ENCODE results near the gene ALG14.

Gene ALG14

DNA sequence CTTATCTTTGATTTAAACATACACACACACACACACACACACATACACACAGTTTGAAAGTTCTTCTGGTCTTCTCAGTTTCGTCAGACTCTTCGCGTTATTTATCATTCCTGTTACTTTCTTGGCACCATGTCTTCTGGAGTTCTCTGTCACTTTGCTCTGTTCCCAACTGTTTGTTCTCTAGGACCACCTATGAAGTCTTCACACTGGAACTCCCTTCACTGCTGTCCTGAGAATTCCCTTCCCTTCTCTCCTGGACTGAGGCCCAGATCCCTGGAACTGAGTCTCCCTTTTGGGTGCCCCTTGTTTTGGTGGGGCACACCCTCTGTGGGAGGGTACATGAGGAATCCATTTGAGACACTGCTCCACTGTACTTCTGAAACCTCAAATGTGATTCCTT is 30.5 kb downstream of the ALG14 start:
- TF ChIP-seq, protein P1, sequence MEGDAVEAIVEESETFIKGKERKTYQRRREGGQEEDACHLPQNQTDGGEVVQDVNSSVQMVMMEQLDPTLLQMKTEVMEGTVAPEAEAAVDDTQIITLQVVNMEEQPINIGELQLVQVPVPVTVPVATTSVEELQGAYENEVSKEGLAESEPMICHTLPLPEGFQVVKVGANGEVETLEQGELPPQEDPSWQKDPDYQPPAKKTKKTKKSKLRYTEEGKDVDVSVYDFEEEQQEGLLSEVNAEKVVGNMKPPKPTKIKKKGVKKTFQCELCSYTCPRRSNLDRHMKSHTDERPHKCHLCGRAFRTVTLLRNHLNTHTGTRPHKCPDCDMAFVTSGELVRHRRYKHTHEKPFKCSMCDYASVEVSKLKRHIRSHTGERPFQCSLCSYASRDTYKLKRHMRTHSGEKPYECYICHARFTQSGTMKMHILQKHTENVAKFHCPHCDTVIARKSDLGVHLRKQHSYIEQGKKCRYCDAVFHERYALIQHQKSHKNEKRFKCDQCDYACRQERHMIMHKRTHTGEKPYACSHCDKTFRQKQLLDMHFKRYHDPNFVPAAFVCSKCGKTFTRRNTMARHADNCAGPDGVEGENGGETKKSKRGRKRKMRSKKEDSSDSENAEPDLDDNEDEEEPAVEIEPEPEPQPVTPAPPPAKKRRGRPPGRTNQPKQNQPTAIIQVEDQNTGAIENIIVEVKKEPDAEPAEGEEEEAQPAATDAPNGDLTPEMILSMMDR (IDR thresholded peaks at IDR 0.05; ENCODE audit: insufficient read depth, missing control alignments), result no peak
- DNase-seq (ENCODE audit: insufficient read length, low spot score), result no peak
- FAIRE-seq, result no peak

DNA sequence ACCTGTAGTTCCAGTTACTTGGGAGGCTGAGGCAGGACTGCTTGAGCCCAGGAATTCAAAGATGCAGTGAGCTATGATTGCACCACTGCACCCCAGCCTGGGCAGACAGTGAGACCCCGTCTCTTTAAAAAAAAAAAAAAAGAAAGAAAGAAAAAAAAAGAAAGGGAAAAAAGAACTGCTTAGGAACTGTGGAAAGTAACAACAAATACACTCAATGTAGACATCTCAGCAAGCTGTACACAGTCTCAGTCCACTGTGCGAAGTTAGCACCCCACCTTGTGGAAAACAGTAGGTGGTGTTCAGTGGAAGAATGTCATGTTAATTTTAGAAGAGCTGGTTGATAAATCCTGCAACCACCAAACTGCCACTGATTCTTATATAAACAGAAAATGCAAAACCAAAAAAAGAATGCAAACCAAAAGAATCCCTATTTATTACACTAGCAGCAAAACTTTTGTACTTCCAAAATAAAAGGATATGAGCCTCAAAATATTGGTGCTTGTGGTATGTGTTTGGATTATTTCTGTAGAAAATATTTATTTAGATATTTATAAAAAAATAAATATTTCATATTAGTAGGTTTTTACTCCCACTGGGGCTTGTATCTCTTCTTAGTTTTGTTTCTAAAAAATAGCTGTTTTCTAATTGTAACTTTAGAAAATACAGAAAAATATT is 31.1 kb downstream of the ALG14 start:
- TF ChIP-seq, protein P1 (IDR thresholded peaks at IDR 0.05; ENCODE audit: insufficient read depth, missing control alignments), result peak; percentile 77
- FAIRE-seq, result no peak
- no peak for DNase-seq (ENCODE audit: insufficient read length, low spot score)

DNA sequence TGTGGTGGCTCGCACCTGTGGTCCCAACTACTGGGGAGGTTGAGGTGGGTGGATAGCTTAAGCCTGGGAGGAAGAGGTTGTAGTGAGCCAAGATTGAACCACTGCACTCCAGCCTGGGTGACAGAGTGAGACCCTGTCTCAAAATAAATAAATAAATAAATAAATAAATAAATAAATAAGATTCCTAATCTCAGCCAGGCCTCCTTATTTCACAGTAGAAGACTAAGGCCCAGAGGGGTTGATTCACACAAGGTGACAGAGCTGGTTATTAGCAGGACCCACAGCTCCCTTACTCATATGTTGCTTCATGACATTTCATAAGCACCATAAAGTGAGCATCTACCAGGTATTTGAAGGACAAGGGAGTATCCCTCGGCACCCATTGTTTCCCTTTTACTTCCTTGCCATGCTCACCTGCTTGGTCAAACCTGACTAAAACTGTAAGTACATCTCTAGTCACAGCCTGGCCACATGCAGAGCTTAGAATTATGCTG is 32.7 kb downstream of the ALG14 start:
- TF ChIP-seq, protein P1 (IDR thresholded peaks at IDR 0.05; ENCODE audit: insufficient read depth, missing control alignments), result no peak
- DNase-seq (ENCODE audit: insufficient read length, low spot score) (no peak), FAIRE-seq (no peak)

DNA sequence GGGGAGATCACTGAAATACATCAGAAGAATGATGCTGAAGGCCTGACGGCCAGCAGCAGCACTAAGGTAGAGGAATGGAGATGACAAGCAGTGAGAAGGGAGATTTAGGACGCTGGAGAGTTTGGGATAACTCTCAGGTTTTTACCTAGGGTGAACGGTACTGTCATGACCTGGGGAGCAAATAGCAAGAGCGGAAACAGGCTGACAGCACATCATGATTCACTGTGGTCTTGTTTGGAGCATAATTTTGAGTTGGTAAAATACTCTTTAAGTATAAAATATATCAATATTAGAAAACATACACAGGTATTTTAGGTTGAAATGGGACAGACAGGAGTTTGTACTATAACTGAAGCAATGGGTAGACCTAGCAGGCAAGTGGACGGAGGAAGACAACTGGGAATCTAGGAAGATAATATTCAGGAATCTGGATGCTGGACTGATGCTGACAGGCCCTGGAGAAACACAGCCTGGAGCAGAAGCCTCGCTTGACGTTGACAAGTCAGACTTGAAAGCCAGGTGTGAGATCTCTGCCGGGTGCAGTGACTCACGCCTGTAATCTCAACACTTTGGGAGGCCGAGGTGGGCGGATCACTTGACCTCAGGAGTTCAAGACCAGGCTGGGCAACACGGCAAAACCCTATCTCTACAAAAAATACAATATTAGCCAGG is 33.3 kb downstream of the ALG14 start:
- no peak for DNase-seq (ENCODE audit: insufficient read length, low spot score)
- TF ChIP-seq, protein P1 (IDR thresholded peaks at IDR 0.05; ENCODE audit: insufficient read depth, missing control alignments), result no peak
- no peak for FAIRE-seq

DNA sequence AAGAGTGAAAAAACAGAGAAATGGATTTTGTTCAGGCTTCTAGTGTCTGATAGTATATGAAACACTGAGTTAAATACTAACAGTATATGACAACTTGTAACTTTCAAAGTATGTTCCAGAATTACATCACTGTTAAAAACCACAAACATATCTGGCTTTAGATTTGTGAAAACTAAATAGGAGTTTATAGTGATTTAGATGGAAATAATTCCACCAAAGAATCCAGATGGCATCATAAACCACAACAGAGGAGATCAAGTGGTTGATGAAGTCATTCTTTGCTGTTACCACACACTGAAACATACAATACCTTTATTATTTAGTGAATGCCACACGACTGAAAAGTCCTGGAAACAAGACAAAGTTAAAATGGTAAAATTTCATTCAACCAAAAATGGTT is 37.2 kb downstream of the ALG14 start:
- no peak for FAIRE-seq
- no peak for DNase-seq (ENCODE audit: insufficient read length, low spot score)

DNA sequence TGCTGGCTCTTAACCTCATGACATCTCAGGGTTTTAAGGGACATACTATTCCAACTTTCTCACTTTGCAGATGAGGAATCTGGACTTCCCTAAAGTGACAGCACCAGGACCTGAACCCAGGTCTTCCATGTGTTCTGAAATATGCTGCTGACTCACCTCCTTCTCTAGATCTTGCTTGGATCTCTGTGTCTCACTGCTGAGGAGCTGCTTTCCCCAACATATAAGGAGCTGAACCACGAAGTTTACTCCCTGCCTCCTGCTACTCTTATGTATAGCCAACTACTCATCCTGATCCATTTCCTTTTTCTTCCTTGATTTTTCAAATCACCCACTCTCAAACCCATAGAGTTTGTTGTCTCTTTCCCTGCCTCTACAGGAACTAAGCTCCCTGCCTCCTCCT is 38.2 kb downstream of the ALG14 start:
- TF ChIP-seq, protein P1 (IDR thresholded peaks at IDR 0.05; ENCODE audit: insufficient read depth, missing control alignments), result no peak
- FAIRE-seq (no peak), DNase-seq (ENCODE audit: insufficient read length, low spot score) (no peak)

More for the DNA sequence above, 37.2 kb downstream of the ALG14 start:
- TF ChIP-seq, protein P1 (IDR thresholded peaks at IDR 0.05; ENCODE audit: insufficient read depth, missing control alignments), result no peak

DNA sequence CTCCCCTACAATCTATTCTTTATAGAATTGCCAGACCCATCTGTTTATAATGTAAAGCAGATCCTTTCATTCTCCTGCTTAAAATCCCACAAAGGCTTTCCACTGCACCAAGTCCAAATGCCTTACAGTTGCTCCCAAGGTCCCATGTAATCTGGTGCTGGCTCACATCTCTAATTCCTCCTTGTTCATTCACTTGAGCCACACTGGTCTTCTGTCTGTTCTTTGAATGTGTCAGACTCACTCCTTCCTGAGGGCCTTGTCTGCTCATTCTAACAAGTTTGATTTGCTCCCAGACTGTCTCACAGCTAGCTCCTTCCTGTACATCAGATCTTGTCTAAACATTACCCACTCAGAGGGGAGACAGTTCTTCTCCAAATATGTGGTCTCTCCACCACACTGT is 38.9 kb downstream of the ALG14 start:
- no peak for DNase-seq (ENCODE audit: insufficient read length, low spot score)
- TF ChIP-seq, protein P1 (IDR thresholded peaks at IDR 0.05; ENCODE audit: insufficient read depth, missing control alignments), result no peak
- FAIRE-seq, result no peak

All from D721Med (cell line).